GM08714 (cell line): ENCODE measurements around the gene TCF4.
"Not testable (repeated sequence)": the region's sequence is repeated elsewhere in the genome, so short reads cannot be mapped to it uniquely, and the experiment has no call there.

Experiments used
- H3K4me3 ChIP-seq: fragments of 200-500 bp; sonication (Bioruptor generic); 2 replicates; pipeline ENCODE4 v1.5.1; 2014; ENCODE audit warnings: mild to moderate bottlenecking, low read length, inconsistent platforms
- ZNF274 ChIP-seq: IDR thresholded peaks from 2 replicates; pipeline ENCODE4 v1.6.1; 2012; ENCODE audit warnings: mild to moderate bottlenecking, low read depth, low read length

Gene TCF4

GRCh38 chr18:55473058-55473457 is 114.9 kb downstream of the TCF4 start:
- H3K4me3 ChIP-seq = no peak overlapping the region
- no peak for TF ChIP-seq ZNF274

GRCh38 chr18:55470826-55471225 is 117.2 kb downstream of the TCF4 start:
- no peak overlapping the region for H3K4me3 ChIP-seq
- no peak for TF ChIP-seq ZNF274

- not testable (repeated sequence) for H3K4me3 ChIP-seq
Measured at GRCh38 chr18:55469134-55469533, 118.9 kb downstream of the TCF4 start.

GRCh38 chr18:55466789-55467188 is 121.2 kb downstream of the TCF4 start:
- H3K4me3 ChIP-seq = no peak overlapping the region
- TF ChIP-seq ZNF274 = no peak

GRCh38 chr18:55465313-55465712 is 122.7 kb downstream of the TCF4 start:
- no peak for TF ChIP-seq ZNF274
- H3K4me3 ChIP-seq = no peak overlapping the region

DNA sequence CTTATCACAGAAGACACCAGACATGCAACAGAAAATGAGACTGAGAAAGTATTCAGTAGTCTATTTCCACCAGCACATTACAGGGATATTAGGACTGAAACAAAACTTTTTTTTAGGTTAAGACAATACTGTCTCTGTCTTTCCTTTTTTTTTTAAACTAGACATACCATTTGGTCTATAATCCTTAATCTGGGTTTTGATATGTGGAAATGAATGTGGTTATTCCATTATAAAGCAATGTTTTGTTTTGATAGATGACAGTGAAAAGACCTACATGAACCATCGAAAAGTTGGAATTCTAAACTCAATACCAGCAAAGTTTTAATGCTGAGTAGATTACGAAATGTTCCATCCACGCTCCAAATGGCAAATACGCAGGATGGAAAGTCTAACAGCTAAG is 123.4 kb downstream of the TCF4 start:
- no peak for TF ChIP-seq ZNF274
- H3K4me3 ChIP-seq = no peak overlapping the region

DNA sequence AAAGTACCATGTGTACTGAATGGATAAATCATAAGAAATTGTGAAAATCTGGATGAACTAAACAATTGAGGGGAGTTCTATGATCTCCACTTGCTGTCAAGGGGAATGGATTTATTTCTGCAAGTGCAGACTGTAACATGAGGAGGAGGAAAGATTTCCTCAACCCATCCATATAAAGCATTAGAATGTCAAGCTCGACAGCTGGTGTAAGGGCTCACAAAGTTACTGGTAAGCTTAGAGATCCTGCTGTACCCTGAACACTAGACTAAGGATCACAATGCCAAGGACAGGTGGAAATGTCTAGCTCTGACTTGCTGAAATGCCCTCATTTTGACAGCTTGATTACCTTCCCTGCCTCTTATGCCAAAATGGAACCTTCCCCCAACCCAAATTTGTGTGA is 125.3 kb downstream of the TCF4 start:
- no peak overlapping the region for H3K4me3 ChIP-seq
- TF ChIP-seq ZNF274 = no peak

DNA sequence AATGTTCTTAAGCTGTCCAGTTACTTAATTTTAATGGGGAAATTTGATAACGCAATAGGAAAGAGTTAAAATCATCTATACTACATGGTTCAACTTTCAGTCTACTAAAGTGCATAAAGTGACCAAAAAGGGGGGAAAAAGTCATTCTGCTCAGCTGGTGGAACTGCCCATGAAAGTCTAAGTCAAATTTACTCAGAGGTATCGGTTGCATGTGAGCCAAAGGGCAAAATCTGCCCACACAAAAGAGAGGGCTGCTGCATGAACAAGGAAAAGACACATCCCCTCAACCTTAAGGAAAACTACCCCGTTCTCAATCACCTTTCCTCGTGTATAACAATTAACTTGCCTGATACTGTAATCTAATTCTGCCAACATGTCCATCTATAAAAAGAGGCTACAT is 126.1 kb downstream of the TCF4 start:
- no peak overlapping the region for H3K4me3 ChIP-seq
- TF ChIP-seq ZNF274 = no peak

- no peak for TF ChIP-seq ZNF274
- H3K4me3 ChIP-seq = no peak overlapping the region
Measured at GRCh38 chr18:55458456-55459203, 129.4 kb downstream of the TCF4 start.

GRCh38 chr18:55457028-55457427 is 131.0 kb downstream of the TCF4 start:
- H3K4me3 ChIP-seq = no peak overlapping the region
- no peak for TF ChIP-seq ZNF274

DNA sequence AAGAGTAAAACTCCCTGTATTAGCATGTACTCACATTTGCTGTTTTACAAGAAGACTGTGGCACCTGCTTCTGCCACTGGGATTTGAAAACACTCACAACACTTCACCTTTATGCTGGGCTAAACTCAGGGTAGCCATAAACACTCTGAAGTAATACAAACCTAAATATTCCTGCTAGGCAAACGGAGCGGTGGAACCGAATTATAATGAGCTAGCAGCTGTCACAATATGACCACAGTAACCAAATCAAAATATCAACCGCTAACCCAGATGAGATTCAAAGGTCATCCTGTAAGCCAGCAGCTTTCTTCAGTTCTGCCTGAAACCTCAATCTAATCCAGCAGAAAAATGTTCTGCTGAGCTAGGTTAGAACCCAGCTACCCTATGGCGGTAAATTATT is 132.1 kb downstream of the TCF4 start:
- H3K4me3 ChIP-seq = no peak overlapping the region
- TF ChIP-seq ZNF274 = no peak

- TF ChIP-seq ZNF274 = no peak
- no peak overlapping the region for H3K4me3 ChIP-seq
Measured at GRCh38 chr18:55453186-55453585, 134.8 kb downstream of the TCF4 start.

DNA sequence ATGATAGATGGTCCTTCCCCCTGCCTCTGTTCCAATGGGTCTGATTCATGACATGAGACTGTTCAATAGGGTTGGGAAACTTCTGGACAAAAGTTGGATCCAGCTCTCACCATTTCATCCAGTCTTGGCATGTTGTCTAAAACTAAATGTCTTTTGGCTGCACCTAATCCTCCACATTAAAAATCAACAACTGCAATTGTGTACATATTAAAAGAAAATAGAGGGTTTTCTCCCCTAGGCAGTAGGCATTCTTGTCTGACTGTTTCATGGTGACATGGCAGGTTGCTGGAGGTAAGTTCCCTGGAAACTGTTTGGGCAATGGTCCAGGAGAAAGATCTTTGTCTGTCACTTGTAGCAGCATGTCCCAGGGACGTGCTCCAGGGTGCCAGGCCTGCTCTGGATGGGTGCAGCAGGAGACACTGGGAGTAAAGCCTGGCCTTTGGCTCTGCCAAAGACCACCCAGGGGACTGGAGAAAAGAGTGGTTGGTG is 135.8 kb downstream of the TCF4 start:
- TF ChIP-seq ZNF274 = no peak
- H3K4me3 ChIP-seq = no peak overlapping the region

- no peak for TF ChIP-seq ZNF274
- no peak overlapping the region for H3K4me3 ChIP-seq
Measured at GRCh38 chr18:55449412-55450140, 138.4 kb downstream of the TCF4 start.

DNA sequence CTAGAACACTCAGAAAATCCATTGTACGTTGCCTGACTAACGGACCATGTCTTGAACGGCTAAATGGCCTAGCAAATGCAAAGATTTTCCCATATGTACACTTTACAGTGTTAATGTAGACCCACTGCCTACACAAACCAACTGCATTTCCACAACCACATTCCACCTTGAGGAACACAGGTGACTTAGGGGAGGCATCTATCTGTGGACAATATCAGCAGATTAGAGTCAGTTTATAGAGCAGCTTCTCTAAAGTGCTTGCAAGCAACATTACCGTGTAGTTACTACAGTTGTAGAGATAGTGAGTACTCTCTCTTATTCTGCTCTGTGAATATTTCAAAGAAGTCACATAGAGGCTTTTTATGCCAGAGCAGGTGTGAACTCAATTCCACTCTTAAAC is 139.6 kb downstream of the TCF4 start:
- no peak for TF ChIP-seq ZNF274
- H3K4me3 ChIP-seq = no peak overlapping the region
